Measurements from ENCODE around the gene MAPK12. TPM values are rescaled to one million over a fixed set of nuclear protein-coding genes. Genes with fewer than 3 reads are reported as not detected.
A peak's percentile ranks its signal among the peaks of the same experiment; 100 is the strongest.

MAPK12 gene
- total and polyA plus RNA-seq, 2 donors from 2014 or later = 13.4 to 15.9 TPM

- H3K4me1 ChIP-seq (ENCODE audit: control insufficient read depth in 2 of 3, insufficient read depth in 2 of 3, low read depth in 1 of 3, low read length in 3 of 3) = peaks cover 4 to 44% (median 16%) of the 10 kb centered on the region in 3 donors
- H3K27ac ChIP-seq (ENCODE audit: low read depth in 2 of 2, low read length in 2 of 2) = peak overlapping the region; percentile 83 to 90
- peak in 1 of 5 donors; percentile 71 for DNase-seq
- H3K4me3 ChIP-seq (ENCODE audit: low read length in 3 of 3) = peak overlapping the region; percentile 75 to 93 (median 89)
- peaks cover 0 to 11% (median 0%) of the 10 kb centered on the region in 3 donors for H3K36me3 ChIP-seq (ENCODE audit: control insufficient read depth in 2 of 3, insufficient read depth in 3 of 3, low read length in 3 of 3)
- FAIRE-seq = no peak
- no peak for TF ChIP-seq CTCF (IDR thresholded peaks at IDR 0.05; ENCODE audit: borderline replicate concordance, extremely low read depth, insufficient read depth)
- H3K9me3 ChIP-seq (ENCODE audit: control insufficient read depth in 2 of 3, insufficient read depth in 1 of 3, low read length in 3 of 3) = no peaks in the 10 kb centered on the region
- intact Hi-C loops (cut with DNase I) = no loop called here
- H3K9ac ChIP-seq (ENCODE audit: low read length in 3 of 3) = peak overlapping the region; percentile 55 to 93 (median 85)
- H3K27me3 ChIP-seq (ENCODE audit: control insufficient read depth, insufficient read depth, low read length) = no peaks in the 10 kb centered on the region
These were observed 16.0 kb downstream of the MAPK12 start for GRCh38 chr22:50245214-50246072.

GRCh38 chr22:50244420-50245213 lies 16.9 kb downstream of the MAPK12 start, which contains the start of gene TUBGCP6:
TUBGCP6 (minus strand) TSS chr22:50245023; CDS start chr22:50244459, 564 bp downstream.
- peaks cover 4 to 36% (median 11%) of the 10 kb centered on the region in 3 donors for H3K4me1 ChIP-seq (ENCODE audit: control insufficient read depth in 2 of 3, insufficient read depth in 2 of 3, low read depth in 1 of 3, low read length in 3 of 3)
- H3K4me3 ChIP-seq (ENCODE audit: low read length in 3 of 3) = peak within 1 kb of the TSS; percentile 75 to 93 (median 89)
- H3K27me3 ChIP-seq (ENCODE audit: control insufficient read depth, insufficient read depth, low read length) = no peaks in the 10 kb centered on the region
- peaks cover 0 to 19% (median 0%) of the 10 kb centered on the region in 3 donors for H3K36me3 ChIP-seq (ENCODE audit: control insufficient read depth in 2 of 3, insufficient read depth in 3 of 3, low read length in 3 of 3)
- intact Hi-C loops (cut with DNase I) = no loop called here
- peak within 1 kb of the TSS; percentile 83 to 90 for H3K27ac ChIP-seq (ENCODE audit: low read depth in 2 of 2, low read length in 2 of 2)
- TF ChIP-seq CTCF (IDR thresholded peaks at IDR 0.05; ENCODE audit: borderline replicate concordance, extremely low read depth, insufficient read depth) = peak; percentile 9
- peak within 1 kb of the TSS; percentile 72 to 93 (median 85) for H3K9ac ChIP-seq (ENCODE audit: low read length in 3 of 3)
- no peaks in the 10 kb centered on the region for H3K9me3 ChIP-seq (ENCODE audit: control insufficient read depth in 2 of 3, insufficient read depth in 1 of 3, low read length in 3 of 3)
- peak; percentile 93 to 99 (median 97) for DNase-seq
- no peak for FAIRE-seq

- Histone ChIP-seq H3K4me1 (ENCODE audit: control insufficient read depth in 2 of 3, insufficient read depth in 2 of 3, low read depth in 1 of 3, low read length in 3 of 3) (peaks cover 4 to 35% (median 11%) of the 10 kb centered on the region in 3 donors), H3K9ac (ENCODE audit: low read length in 3 of 3) (peak overlapping the region; percentile 72 to 81 (median 79)), H3K27me3 (ENCODE audit: control insufficient read depth, insufficient read depth, low read length) (no peaks in the 10 kb centered on the region), H3K9me3 (ENCODE audit: control insufficient read depth in 2 of 3, insufficient read depth in 1 of 3, low read length in 3 of 3) (no peaks in the 10 kb centered on the region), H3K36me3 (ENCODE audit: control insufficient read depth in 2 of 3, insufficient read depth in 3 of 3, low read length in 3 of 3) (peaks cover 0 to 20% (median 0%) of the 10 kb centered on the region in 3 donors), H3K27ac (ENCODE audit: low read depth in 2 of 2, low read length in 2 of 2) (peak overlapping the region in 1 of 2 donors; percentile 83), H3K4me3 (ENCODE audit: low read length in 3 of 3) (peak overlapping the region; percentile 75 to 93 (median 89))
- no peak for FAIRE-seq
- TF ChIP-seq CTCF (IDR thresholded peaks at IDR 0.05; ENCODE audit: borderline replicate concordance, extremely low read depth, insufficient read depth) = no peak
- intact Hi-C loops (cut with DNase I) = no loop called here
- DNase-seq = peak in 1 of 5 donors; percentile 52
These were observed 17.6 kb downstream of the MAPK12 start for GRCh38 chr22:50243685-50244419.
